Measurements from ENCODE around the gene SPG21. TPM values are rescaled to one million over a fixed set of nuclear protein-coding genes. Genes with fewer than 3 reads are reported as not detected.

The SPG21 gene
- polyA plus RNA-seq, 1 donor from 2014 or later = 67.7 TPM

- Histone ChIP-seq H3K4me3 (ENCODE audit: low read length) (no peak overlapping the region), H2AFZ (ENCODE audit: low read depth, low read length) (no peak overlapping the region), H3K27me3 (ENCODE audit: insufficient read depth, low read depth, low read length) (no peaks in the 10 kb centered on the region), H3K36me3 (ENCODE audit: insufficient read depth, low read length) (peaks cover 12% of the 10 kb centered on the region), H3K9me3 (ENCODE audit: low read length) (no peaks in the 10 kb centered on the region), H3K79me2 (replicated peaks; ENCODE audit: insufficient read depth, low read length) (no peaks in the 10 kb centered on the region), H3K4me2 (ENCODE audit: low read length) (no peak overlapping the region), H3K9ac (ENCODE audit: low read length) (no peak overlapping the region), H3K9me2 (ENCODE audit: insufficient read depth, low read length) (no peaks in the 10 kb centered on the region), H3K27ac (ENCODE audit: low read length) (no peak overlapping the region), H3F3A (ENCODE audit: insufficient read depth, low read length, poor library complexity, severe bottlenecking) (no peaks in the 10 kb centered on the region), H4K20me1 (ENCODE audit: insufficient read depth) (no peaks in the 10 kb centered on the region)
- TF ChIP-seq POLR2AphosphoS5 (IDR thresholded peaks at IDR 0.05) (no peak), EP300 (conservative IDR thresholded peaks at IDR 0.05; ENCODE audit: poor library complexity, severe bottlenecking) (no peak), RAD21 (conservative IDR thresholded peaks at IDR 0.05) (no peak), SMC3 (conservative IDR thresholded peaks at IDR 0.05; ENCODE audit: poor library complexity) (no peak), REST (IDR thresholded peaks at IDR 0.05; ENCODE audit: borderline replicate concordance) (no peak), CTCF (IDR thresholded peaks at IDR 0.05; ENCODE audit: poor library complexity, severe bottlenecking) (no peak), EZH2 (IDR thresholded peaks at IDR 0.05; ENCODE audit: borderline replicate concordance, insufficient read depth, low read length, poor library complexity, severe bottlenecking) (no peak), MXI1 (conservative IDR thresholded peaks at IDR 0.05; ENCODE audit: poor library complexity, severe bottlenecking) (no peak), TAF1 (IDR thresholded peaks at IDR 0.05; ENCODE audit: low read depth) (no peak)
These were observed 28.7 kb downstream of the SPG21 start for GRCh38 chr15:64961013-64961412.

DNA sequence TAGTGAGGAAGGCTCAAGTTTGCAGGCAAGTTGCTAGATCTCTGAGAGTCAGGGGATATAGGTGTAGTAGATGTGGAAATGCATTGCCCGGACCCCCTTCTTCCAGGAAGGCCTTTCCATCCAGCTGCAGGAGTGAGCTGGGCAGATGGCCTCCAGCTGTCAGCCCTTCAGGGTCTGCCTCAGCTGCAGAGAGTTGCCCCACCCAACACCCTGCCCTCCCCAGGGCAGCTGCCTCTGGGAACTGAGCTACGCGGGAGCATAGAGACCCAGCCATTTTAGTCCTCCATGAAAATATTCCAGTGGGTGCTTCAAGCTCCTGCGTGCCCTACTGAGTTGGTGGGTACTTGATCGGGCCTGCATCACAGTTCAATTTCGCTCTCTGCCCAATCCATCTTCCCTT is 29.6 kb downstream of the SPG21 start:
- Histone ChIP-seq H3K79me2 (replicated peaks; ENCODE audit: insufficient read depth, low read length) (no peaks in the 10 kb centered on the region), H3K4me3 (ENCODE audit: low read length) (no peak overlapping the region), H3K9me3 (ENCODE audit: low read length) (no peaks in the 10 kb centered on the region), H3F3A (ENCODE audit: insufficient read depth, low read length, poor library complexity, severe bottlenecking) (no peaks in the 10 kb centered on the region), H3K9me2 (ENCODE audit: insufficient read depth, low read length) (no peaks in the 10 kb centered on the region), H2AFZ (ENCODE audit: low read depth, low read length) (no peak overlapping the region), H3K27me3 (ENCODE audit: insufficient read depth, low read depth, low read length) (no peaks in the 10 kb centered on the region), H3K4me2 (ENCODE audit: low read length) (no peak overlapping the region), H3K36me3 (ENCODE audit: insufficient read depth, low read length) (peaks cover 10% of the 10 kb centered on the region), H4K20me1 (ENCODE audit: insufficient read depth) (no peaks in the 10 kb centered on the region), H3K27ac (ENCODE audit: low read length) (no peak overlapping the region), H3K9ac (ENCODE audit: low read length) (no peak overlapping the region)
- TF ChIP-seq REST (IDR thresholded peaks at IDR 0.05; ENCODE audit: borderline replicate concordance) (no peak), MXI1 (conservative IDR thresholded peaks at IDR 0.05; ENCODE audit: poor library complexity, severe bottlenecking) (no peak), EZH2 (IDR thresholded peaks at IDR 0.05; ENCODE audit: borderline replicate concordance, insufficient read depth, low read length, poor library complexity, severe bottlenecking) (no peak), RAD21 (conservative IDR thresholded peaks at IDR 0.05) (no peak), SMC3 (conservative IDR thresholded peaks at IDR 0.05; ENCODE audit: poor library complexity) (no peak), EP300 (conservative IDR thresholded peaks at IDR 0.05; ENCODE audit: poor library complexity, severe bottlenecking) (no peak), TAF1 (IDR thresholded peaks at IDR 0.05; ENCODE audit: low read depth) (no peak), CTCF (IDR thresholded peaks at IDR 0.05; ENCODE audit: poor library complexity, severe bottlenecking) (no peak), POLR2AphosphoS5 (IDR thresholded peaks at IDR 0.05) (no peak)
